Testis (tissue), 3 donors: Measurements from ENCODE around the gene MEDAG. TPM values are rescaled to one million over a fixed set of nuclear protein-coding genes. Genes with fewer than 3 reads are reported as not detected.

Experiments
- DNase-seq: peaks from one replicate; pipeline ENCODE4 v3.0.0-alpha.2; 2019
- H3K27ac ChIP-seq, 2 donors: fragments of 200-600 bp; sonication (generic); one replicate each; pipeline ENCODE4 v1.5.1; 2019
- H3K27me3 ChIP-seq: fragments of 200-600 bp; sonication (generic); one replicate; pipeline ENCODE4 v1.5.1; 2019
- H3K36me3 ChIP-seq: fragments of 200-600 bp; sonication (generic); one replicate; pipeline ENCODE4 v1.5.1; 2017; ENCODE audit warnings: low read depth; ENCODE audit errors: missing control alignments
- H3K4me1 ChIP-seq: fragments of 200-600 bp; sonication (generic); one replicate; pipeline ENCODE4 v1.5.1; 2019
- H3K4me3 ChIP-seq, 2 donors: fragments of 200-600 bp; sonication (generic); one replicate each; pipeline ENCODE4 v1.5.1; 2017 to 2019
- H3K9me3 ChIP-seq: fragments of 200-600 bp; sonication (generic); one replicate; pipeline ENCODE4 v1.5.1; 2017
- POLR2A ChIP-seq: fragments of 450-650 bp; IDR thresholded peaks from one replicate; pipeline ENCODE4 v1.6.1; 2017; ENCODE audit warnings: antibody characterized with exemption, mild to moderate bottlenecking, moderate library complexity
- WGBS, 2 donors: methylation state at CpG; one replicate each; pipeline ENCODE4 v1.1.5; 2018; 5-methylcytosine and 5-hydroxymethylcytosine counted together
- intact Hi-C: fragments of 100-400 bp; cut with DNase I; formaldehyde crosslinking; loops from one replicate; pipeline ENCODE4 v1.15.1; 2023; ENCODE audit warnings: low total_unique reads
- polyA plus RNA-seq: library from polyadenylated mRNA; stranded (reverse); fragments of 350-450 nt; fragmentation: Illumina TruSeq; extraction: RNeasy Lipid Tissue Mini Kit (QIAGEN cat#74804); gene quantifications from one replicate; pipeline ENCODE4 v1.2.3, GENCODE V29; 2014; ENCODE audit warnings: low read depth, low replicate concordance; ENCODE audit not compliant: insufficient read depth
- total RNA-seq, 2 donors: library from RNA; depleted of rRNA; stranded (reverse); fragments of >200 nt; gene quantifications; one replicate each; pipeline ENCODE4 v1.2.3, GENCODE V29; 2016
- TF ChIP-seq, protein P1 (sequence below), 3 experiments: fragments of 450-650 bp in 2 of 3; fragments of 200-600 bp in 1 of 3; sonication (generic) in 1 of 3; IDR thresholded peaks; one replicate each; pipeline ENCODE4 v1.5.1; 2016 to 2019; ENCODE audit warnings: antibody characterized with exemption in 3 of 3, mild to moderate bottlenecking in 2 of 3, moderate library complexity in 1 of 3

MEDAG gene
- total and polyA plus RNA-seq, 3 donors from 2014 or later = 9.6 to 23.1 (median 17.7) TPM

DNA sequence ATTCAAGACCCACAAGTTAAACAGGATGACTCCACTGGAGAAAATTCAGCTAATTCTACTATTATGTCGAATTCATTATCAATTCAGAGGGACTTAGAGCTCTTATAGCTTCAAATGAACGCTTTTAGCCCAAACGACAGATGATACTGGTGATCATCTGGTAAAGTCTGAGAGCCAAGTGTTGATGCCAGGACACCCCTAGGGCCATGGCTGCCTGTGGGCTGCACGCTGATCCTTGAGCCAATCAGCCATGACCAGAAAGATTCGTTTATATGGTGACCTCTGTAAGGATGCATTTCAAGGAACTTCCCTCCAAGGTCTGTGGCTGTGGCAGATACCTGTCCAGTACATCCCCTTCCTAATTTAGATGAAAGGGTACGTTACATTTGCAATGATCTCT lies 10.9 kb downstream of the MEDAG start:
- Histone ChIP-seq H3K4me1 (peaks cover 11% of the 10 kb centered on the region), H3K27ac (no peak overlapping the region), H3K36me3 (no peaks in the 10 kb centered on the region), H3K9me3 (no peaks in the 10 kb centered on the region), H3K4me3 (no peak overlapping the region), H3K27me3 (no peaks in the 10 kb centered on the region)
- WGBS, 2 donors = 89 to 95% methylated on average over 6 of the region's 6 CpGs
- TF ChIP-seq POLR2A = no peak
- no peak for DNase-seq
- intact Hi-C loops = no loop called here

DNA sequence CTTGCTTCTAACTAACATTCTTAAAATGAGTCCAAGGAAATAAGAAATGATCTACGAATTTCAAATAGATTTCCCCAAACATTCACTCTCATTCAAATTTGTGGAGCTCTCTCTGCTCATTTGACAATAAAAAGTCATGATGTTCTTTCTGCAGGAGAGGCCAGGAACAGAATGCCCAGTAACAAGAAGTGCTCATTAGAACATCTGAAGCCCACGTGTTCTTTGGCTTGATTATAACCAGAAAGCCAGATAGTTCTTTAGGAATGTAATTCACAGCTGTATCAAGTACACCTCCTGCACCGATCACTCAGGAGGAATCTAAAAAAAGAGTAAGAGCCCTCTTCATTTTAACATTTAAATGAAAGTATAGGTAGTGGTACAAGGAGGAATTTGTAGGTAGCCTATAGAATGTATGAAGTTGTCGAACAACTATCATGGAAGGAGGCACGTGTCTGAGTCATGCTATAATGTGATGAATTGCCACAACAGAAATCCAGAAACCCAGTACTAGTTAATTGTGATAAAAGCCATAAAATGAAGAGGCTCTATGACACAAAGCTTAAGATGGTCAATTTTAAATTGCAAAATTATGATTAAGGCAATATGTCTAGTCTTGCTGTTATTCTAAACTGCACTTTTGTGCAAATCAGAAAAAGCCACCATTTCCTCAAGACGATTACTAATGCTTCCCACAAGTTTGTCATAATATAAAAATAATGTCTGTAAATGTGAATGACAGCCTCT lies 12.8 kb downstream of the MEDAG start:
- Histone ChIP-seq H3K36me3 (no peaks in the 10 kb centered on the region), H3K27me3 (no peaks in the 10 kb centered on the region), H3K27ac (peak overlapping the region; percentile 40 to 62), H3K4me1 (peaks cover 17% of the 10 kb centered on the region), H3K9me3 (no peaks in the 10 kb centered on the region), H3K4me3 (no peak overlapping the region)
- TF ChIP-seq, protein P1, sequence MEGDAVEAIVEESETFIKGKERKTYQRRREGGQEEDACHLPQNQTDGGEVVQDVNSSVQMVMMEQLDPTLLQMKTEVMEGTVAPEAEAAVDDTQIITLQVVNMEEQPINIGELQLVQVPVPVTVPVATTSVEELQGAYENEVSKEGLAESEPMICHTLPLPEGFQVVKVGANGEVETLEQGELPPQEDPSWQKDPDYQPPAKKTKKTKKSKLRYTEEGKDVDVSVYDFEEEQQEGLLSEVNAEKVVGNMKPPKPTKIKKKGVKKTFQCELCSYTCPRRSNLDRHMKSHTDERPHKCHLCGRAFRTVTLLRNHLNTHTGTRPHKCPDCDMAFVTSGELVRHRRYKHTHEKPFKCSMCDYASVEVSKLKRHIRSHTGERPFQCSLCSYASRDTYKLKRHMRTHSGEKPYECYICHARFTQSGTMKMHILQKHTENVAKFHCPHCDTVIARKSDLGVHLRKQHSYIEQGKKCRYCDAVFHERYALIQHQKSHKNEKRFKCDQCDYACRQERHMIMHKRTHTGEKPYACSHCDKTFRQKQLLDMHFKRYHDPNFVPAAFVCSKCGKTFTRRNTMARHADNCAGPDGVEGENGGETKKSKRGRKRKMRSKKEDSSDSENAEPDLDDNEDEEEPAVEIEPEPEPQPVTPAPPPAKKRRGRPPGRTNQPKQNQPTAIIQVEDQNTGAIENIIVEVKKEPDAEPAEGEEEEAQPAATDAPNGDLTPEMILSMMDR (IDR thresholded peaks at IDR 0.05) = no peak
- TF ChIP-seq POLR2A = no peak
- 49 to 54% methylated on average over 6 of the region's 6 CpGs for WGBS, 2 donors
- no peak for DNase-seq
- intact Hi-C loops = no loop called here

DNA sequence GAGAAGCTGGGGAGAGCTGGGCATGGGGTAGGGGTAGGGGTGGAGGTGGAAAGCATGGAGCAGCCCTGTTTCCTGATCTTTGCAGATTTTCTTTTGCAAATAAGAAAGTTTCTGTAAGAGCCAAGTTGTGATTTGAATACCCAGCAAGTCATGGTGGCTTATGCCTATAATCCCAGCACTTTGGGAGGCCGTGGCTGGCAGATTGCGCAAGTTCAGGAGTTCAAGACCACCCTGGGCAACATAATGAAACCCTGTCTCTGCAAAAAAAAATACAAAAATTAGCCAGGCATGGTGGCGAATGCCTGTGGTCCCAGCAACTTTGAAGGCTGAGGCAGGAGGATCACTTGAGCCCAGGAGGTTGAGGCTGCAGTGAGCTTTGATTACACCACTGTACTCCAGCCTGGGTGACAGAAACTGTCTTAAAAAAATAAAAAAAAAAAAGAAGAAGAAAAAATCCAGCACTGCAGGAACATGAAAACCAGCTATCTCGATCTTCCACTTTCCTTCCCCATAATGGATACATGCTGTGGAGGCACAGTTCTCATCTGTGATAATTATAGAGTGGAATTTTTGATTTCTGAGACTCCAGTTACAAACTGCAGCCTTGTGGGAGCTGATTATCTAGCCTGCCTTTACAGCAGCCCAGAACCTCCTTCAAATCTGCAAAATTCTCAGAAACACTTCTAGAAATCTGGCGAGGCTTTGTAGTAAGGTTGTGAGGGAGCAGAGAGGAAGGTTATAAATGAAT lies 14.3 kb downstream of the MEDAG start:
- no peaks in the 10 kb centered on the region for H3K9me3 ChIP-seq
- intact Hi-C loops = no loop called here
- no peaks in the 10 kb centered on the region for H3K36me3 ChIP-seq
- TF ChIP-seq, protein P1 (IDR thresholded peaks at IDR 0.05) = no peak
- no peak for TF ChIP-seq POLR2A
- no peaks in the 10 kb centered on the region for H3K27me3 ChIP-seq
- peak; percentile 34 for DNase-seq
- H3K4me3 ChIP-seq = no peak overlapping the region
- peak overlapping the region; percentile 60 to 62 for H3K27ac ChIP-seq
- 58 to 69% methylated on average over 5 of the region's 5 CpGs for WGBS, 2 donors
- peaks cover 24% of the 10 kb centered on the region for H3K4me1 ChIP-seq

DNA sequence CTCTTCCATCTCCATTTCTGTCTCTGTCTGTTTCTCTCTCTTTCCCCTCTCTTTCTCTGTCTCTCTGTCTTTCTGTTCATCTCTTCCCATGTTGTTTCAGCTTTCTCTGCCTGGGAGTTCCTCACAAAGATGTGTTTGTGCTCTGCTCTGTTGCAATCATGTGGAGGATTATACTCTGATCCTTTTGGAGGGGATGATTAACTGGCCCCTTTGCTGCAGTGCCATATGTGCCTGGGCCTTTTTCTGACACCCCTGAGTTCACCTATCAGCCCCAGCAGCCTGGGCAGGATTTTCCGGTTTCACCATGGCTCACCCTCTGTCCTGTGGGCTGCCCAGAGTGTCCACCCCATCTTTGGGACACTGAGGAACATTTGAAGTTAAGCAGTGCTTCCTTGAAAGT lies 17.3 kb downstream of the MEDAG start:
- TF ChIP-seq, protein P1 (IDR thresholded peaks at IDR 0.05) = no peak
- TF ChIP-seq POLR2A = no peak
- Histone ChIP-seq H3K4me1 (peaks cover 24% of the 10 kb centered on the region), H3K4me3 (no peak overlapping the region), H3K27ac (peak overlapping the region; percentile 25 to 53), H3K27me3 (no peaks in the 10 kb centered on the region), H3K36me3 (no peaks in the 10 kb centered on the region), H3K9me3 (no peaks in the 10 kb centered on the region)
- no peak for DNase-seq
- WGBS, 2 donors = 89 to 100% methylated on average over 1 of the region's 1 CpG
- intact Hi-C loops = no loop called here

DNA sequence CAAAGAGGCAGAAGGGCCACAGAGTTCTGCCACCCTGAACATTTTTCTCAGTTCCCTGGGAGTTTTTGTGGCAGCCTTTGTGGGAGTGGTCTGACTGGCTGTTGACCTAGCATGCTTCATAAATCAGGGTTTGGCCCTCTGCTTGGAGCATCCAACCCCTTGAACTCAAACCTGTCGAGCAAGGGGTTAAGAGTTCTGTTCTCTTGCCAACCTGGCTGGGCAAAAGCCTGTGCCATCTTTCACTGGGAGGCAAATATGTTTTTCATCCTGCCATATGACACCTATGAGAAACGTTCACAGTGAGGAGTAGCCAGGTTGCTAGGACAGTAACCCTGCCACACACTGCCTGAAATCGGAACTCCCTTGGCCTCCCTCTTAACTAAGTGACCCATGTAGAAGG lies 18.6 kb downstream of the MEDAG start:
- intact Hi-C loops = no loop called here

More for the DNA sequence above, 18.6 kb downstream of the MEDAG start:
- 73 to 79% methylated on average over 3 of the region's 3 CpGs for WGBS, 2 donors
- Histone ChIP-seq H3K27ac (peak overlapping the region; percentile 32 to 47), H3K9me3 (no peaks in the 10 kb centered on the region), H3K4me1 (peaks cover 24% of the 10 kb centered on the region), H3K27me3 (no peaks in the 10 kb centered on the region), H3K4me3 (no peak overlapping the region), H3K36me3 (no peaks in the 10 kb centered on the region)
- no peak for TF ChIP-seq POLR2A
- TF ChIP-seq, protein P1 (IDR thresholded peaks at IDR 0.05) = no peak
- no peak for DNase-seq
